Activated CD8-positive, alpha-beta T cell treated with anti-CD3 and anti-CD28 coated beads for 36 hours (primary cell): Measurements from ENCODE around the gene PLXNB2. TPM values are rescaled to one million over a fixed set of nuclear protein-coding genes. Genes with fewer than 3 reads are reported as not detected.

ENCODE experiments used
- ATAC-seq: fragments of 200-7000 bp; cut with Tn5 transposase; one replicate; pipeline ENCODE4 v1.10.0; 2021; ENCODE audit warnings: mild to moderate bottlenecking, moderate library complexity
- CTCF ChIA-PET: fragments of 350-600 bp; sonication (Branson Sonifier 250); formaldehyde crosslinking; loops from one replicate; lab custom pipeline; 2021; ENCODE audit warnings: antibody characterized with exemption; lab: Charles Lee
- POLR2A ChIA-PET: fragments of 350-600 bp; sonication (Branson Sonifier 250); formaldehyde crosslinking; loops from one replicate; lab custom pipeline; 2021; ENCODE audit warnings: antibody characterized with exemption; lab: Charles Lee
- DNase-seq: peaks from one replicate; pipeline ENCODE4 v3.0.0-alpha.2; 2020
- H3K27ac Mint-ChIP-seq: one replicate; pipeline ENCODE4 v1.8.0; 2021; ENCODE audit warnings: mild to moderate bottlenecking, mixed read lengths
- H3K27me3 Mint-ChIP-seq: one replicate; pipeline ENCODE4 v1.8.0; 2021; ENCODE audit warnings: mixed read lengths
- H3K36me3 Mint-ChIP-seq: one replicate; pipeline ENCODE4 v1.8.0; 2021; ENCODE audit warnings: low read depth, mixed read lengths
- H3K4me1 Mint-ChIP-seq: one replicate; pipeline ENCODE4 v1.8.0; 2021; ENCODE audit warnings: low read depth, mixed read lengths
- H3K4me3 Mint-ChIP-seq: one replicate; pipeline ENCODE4 v1.8.0; 2021; ENCODE audit warnings: mild to moderate bottlenecking, moderate library complexity, mixed read lengths
- H3K9me3 Mint-ChIP-seq: one replicate; pipeline ENCODE4 v1.8.0; 2021; ENCODE audit warnings: mixed read lengths
- intact Hi-C: fragments of 100-400 bp; cut with micrococcal nuclease; formaldehyde crosslinking; loops from one replicate; pipeline ENCODE4 v1.10.0; 2022
- total RNA-seq, 2 experiments: library from RNA; stranded (reverse); gene quantifications; one replicate each; pipeline ENCODE4 v1.2.3, GENCODE V29; 2021
- TF ChIP-seq, protein P1 (sequence below): fragments of 200-600 bp; IDR thresholded peaks from one replicate; pipeline ENCODE4 v1.8.0; 2022; ENCODE audit warnings: antibody characterized with exemption, mild to moderate bottlenecking

PLXNB2 gene
- total RNA-seq, 2 experiments from 2014 or later: 22.1 to 26.4 TPM

GRCh38 chr22:50289942-50290630 is 17.4 kb downstream of the PLXNB2 start:
- intact Hi-C loops: no loop called here
- H3K9me3 Mint-ChIP-seq: no peaks in the 10 kb centered on the region
- DNase-seq: no peak
- TF ChIP-seq, protein P1, sequence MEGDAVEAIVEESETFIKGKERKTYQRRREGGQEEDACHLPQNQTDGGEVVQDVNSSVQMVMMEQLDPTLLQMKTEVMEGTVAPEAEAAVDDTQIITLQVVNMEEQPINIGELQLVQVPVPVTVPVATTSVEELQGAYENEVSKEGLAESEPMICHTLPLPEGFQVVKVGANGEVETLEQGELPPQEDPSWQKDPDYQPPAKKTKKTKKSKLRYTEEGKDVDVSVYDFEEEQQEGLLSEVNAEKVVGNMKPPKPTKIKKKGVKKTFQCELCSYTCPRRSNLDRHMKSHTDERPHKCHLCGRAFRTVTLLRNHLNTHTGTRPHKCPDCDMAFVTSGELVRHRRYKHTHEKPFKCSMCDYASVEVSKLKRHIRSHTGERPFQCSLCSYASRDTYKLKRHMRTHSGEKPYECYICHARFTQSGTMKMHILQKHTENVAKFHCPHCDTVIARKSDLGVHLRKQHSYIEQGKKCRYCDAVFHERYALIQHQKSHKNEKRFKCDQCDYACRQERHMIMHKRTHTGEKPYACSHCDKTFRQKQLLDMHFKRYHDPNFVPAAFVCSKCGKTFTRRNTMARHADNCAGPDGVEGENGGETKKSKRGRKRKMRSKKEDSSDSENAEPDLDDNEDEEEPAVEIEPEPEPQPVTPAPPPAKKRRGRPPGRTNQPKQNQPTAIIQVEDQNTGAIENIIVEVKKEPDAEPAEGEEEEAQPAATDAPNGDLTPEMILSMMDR: no peak
- H3K27me3 Mint-ChIP-seq: peaks cover 5% of the 10 kb centered on the region
- CTCF ChIA-PET: no interaction called here
- peaks cover 10% of the 10 kb centered on the region for H3K4me1 Mint-ChIP-seq
- POLR2A ChIA-PET: no interaction called here
- no peak overlapping the region for H3K4me3 Mint-ChIP-seq
- ATAC-seq: no peak
- no peak overlapping the region for H3K27ac Mint-ChIP-seq
- H3K36me3 Mint-ChIP-seq: no peaks in the 10 kb centered on the region

DNA sequence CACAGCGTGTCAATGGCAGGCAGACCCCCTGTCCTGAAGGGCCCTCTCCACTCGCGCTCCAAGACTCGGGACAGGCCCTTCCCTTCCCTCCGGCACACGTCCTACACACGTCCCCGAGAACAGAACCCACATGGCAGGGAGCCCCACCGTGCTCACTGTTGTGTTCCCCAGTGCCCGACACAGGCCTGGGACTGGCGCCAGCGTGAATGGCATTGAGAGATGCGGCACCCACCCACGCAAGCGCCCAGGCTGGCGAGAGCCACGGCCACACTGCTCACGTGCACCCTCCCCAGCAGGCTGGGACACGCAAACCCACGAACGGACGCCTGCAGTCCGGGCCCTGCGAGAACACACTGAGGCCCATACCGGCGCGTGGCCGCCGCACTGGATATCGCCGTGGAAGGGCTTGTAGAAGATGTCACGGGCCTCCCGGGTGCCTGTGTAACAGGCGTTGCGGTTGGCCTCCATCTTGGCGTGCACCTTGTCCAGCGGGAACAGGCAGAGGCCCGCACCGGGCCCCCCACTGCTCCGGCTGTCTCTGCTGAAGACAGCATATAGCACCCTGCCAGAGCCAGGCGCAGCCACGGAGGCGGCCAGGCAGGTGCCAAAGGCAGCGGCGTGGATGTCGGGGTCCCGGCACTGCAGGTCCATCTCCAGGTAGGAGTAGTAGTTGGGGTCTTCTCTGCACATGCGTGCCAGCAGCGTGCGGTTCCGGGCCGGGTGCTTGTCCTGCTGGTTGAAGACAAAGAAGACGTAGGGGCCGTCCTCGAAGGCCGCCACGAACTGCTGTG is 18.1 kb downstream of the PLXNB2 start:
- Mint-ChIP-seq H3K4me1 (peaks cover 9% of the 10 kb centered on the region), H3K27me3 (peaks cover 5% of the 10 kb centered on the region), H3K36me3 (no peaks in the 10 kb centered on the region), H3K9me3 (no peaks in the 10 kb centered on the region), H3K4me3 (no peak overlapping the region), H3K27ac (no peak overlapping the region)
- intact Hi-C loops: no loop called here
- CTCF ChIA-PET: no interaction called here
- DNase-seq (no peak), ATAC-seq (no peak)
- TF ChIP-seq, protein P1: no peak
- POLR2A ChIA-PET: no interaction called here

GRCh38 chr22:50287731-50288130 is 19.7 kb downstream of the PLXNB2 start:
- ATAC-seq (no peak), DNase-seq (no peak)
- Mint-ChIP-seq H3K4me3 (no peak overlapping the region), H3K9me3 (no peaks in the 10 kb centered on the region), H3K4me1 (peaks cover 4% of the 10 kb centered on the region), H3K27ac (no peak overlapping the region), H3K36me3 (no peaks in the 10 kb centered on the region), H3K27me3 (peaks cover 5% of the 10 kb centered on the region)
- ChIA-PET CTCF (no interaction called here), POLR2A (interaction anchor here (0.9 kb wide), 1 partner anchor 37 kb away, joined by 3 read pairs; no protein-coding TSS in a partner anchor)
- intact Hi-C loops: no loop called here
- TF ChIP-seq, protein P1: no peak

DNA sequence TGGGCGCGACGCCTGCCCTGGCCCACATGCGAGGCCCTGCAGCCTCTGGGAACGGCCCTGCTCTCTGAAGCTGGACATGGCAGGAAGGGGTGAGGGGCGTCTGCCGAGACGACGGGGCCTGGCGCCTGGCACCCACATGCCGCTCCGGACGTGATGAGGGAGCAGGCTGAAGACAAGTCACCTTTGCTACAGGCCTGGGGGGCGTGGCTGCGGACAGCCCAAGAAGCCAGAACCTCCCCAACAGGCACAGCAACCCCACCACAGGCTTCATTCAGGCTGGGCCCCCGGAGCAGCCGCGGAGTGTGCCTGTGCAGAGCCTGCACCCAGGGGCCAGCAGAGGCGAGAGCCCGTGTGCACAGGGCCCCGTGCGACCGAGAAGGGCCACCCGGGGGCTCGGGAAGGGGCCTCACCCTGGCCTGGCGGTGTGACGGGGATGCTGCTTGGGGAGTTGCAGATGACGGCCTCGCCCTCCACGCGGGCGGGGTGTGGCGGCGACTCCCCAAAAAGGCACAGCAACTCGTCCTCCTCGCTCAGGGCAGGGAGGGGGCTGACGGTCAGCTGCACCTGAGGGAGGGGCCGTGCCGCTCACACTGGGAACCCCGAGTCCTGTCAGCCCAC is 20.6 kb downstream of the PLXNB2 start:
- TF ChIP-seq, protein P1: no peak
- CTCF ChIA-PET: no interaction called here
- Mint-ChIP-seq H3K4me3 (no peak overlapping the region), H3K27me3 (peaks cover 4% of the 10 kb centered on the region), H3K4me1 (no peaks in the 10 kb centered on the region), H3K9me3 (no peaks in the 10 kb centered on the region), H3K36me3 (no peaks in the 10 kb centered on the region), H3K27ac (no peak overlapping the region)
- DNase-seq (no peak), ATAC-seq (no peak)
- POLR2A ChIA-PET: no interaction called here
- intact Hi-C loops: no loop called here

DNA sequence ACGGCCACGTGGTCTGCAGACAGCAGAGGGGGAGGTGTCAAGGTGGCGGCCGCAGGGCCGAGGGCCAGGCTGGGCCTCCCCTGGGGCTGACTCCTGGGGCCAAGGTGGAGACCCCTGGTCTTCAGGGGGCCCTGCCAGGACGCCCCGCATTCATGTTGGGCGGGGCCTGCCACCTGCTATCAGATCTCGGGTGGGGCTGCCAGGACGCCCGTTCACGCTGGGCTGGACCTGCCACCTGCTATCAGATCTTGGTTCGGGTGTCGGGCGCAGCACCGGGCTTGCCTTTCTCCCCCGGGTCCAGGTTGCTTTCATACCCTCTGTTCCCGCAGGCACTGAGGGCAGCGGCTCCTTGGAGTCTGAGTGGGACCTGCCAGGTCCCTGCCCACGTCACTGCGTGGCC is 21.2 kb downstream of the PLXNB2 start:
- Mint-ChIP-seq H3K27ac (no peak overlapping the region), H3K36me3 (no peaks in the 10 kb centered on the region), H3K27me3 (no peaks in the 10 kb centered on the region), H3K4me3 (no peak overlapping the region), H3K4me1 (no peaks in the 10 kb centered on the region), H3K9me3 (no peaks in the 10 kb centered on the region)
- intact Hi-C loops: no loop called here
- TF ChIP-seq, protein P1: no peak
- ChIA-PET CTCF (no interaction called here), POLR2A (no interaction called here)
- no peak for DNase-seq
- ATAC-seq: no peak
